Pancreas (tissue), 10 donors: ENCODE data around the gene TMEM63A. TPM values are rescaled to one million over a fixed set of nuclear protein-coding genes. Genes with fewer than 3 reads are reported as not detected.

Source experiments
- ATAC-seq, 4 donors: fragments of 200-7000 bp; cut with Tn5 transposase; one replicate each; pipeline versions ENCODE4 v1.8.0 to v1.9.1; 2020; ENCODE audit warnings: mild to moderate bottlenecking in 4 of 4, moderate library complexity in 4 of 4
- DNase-seq, 6 donors: peaks; one replicate each; pipeline ENCODE4 v3.0.0-alpha.2; 2020
- FAIRE-seq: peaks from 2 replicates; lab custom pipeline; 2012; peaks lifted over from hg19 to GRCh38; lab: Jason Lieb, UNC
- H3K27ac ChIP-seq, 4 donors: fragments of 200-600 bp; sonication (generic); 1 replicate in 3 of 4; 2 replicates in 1 of 4; pipeline versions ENCODE4 v1.5.0 to v1.8.0; 2020
- H3K27me3 ChIP-seq, 4 donors: fragments of 200-600 bp; one replicate each; pipeline ENCODE4 v1.8.0; 2021
- H3K36me3 ChIP-seq, 3 donors: fragments of 200-600 bp; sonication (generic) in 1 of 3; one replicate each; pipeline versions ENCODE4 v1.5.0 to v1.8.0; 2020 to 2021
- H3K4me1 ChIP-seq, 3 donors: fragments of 200-600 bp; one replicate each; pipeline ENCODE4 v1.8.0; 2021
- H3K4me3 ChIP-seq, 4 donors: fragments of 200-600 bp; sonication (generic) in 2 of 4; one replicate each; pipeline versions ENCODE4 v1.5.0 to v1.8.0; 2020 to 2021
- H3K9me3 ChIP-seq, 4 donors: fragments of 200-600 bp; one replicate each; pipeline ENCODE4 v1.8.0; 2021
- WGBS, 2 donors: extraction: QIAGEN DNeasy Blood & Tissue Kit; methylation state at CpG; one replicate each; pipeline ENCODE4 v1.1.7; 2013; 5-methylcytosine and 5-hydroxymethylcytosine counted together
- intact Hi-C, 3 donors: fragments of 100-400 bp; cut with DNase I; formaldehyde crosslinking; loops; one replicate each; pipeline versions ENCODE4 v1.11.1 to v1.14.2; 2022
- polyA plus RNA-seq, 2 donors: library from polyadenylated mRNA; stranded (reverse); fragments of 200-250 nt; gene quantifications; one replicate each; pipeline ENCODE4 v1.2.3, GENCODE V29; 2013
- total RNA-seq, 6 donors: library from RNA; stranded (reverse); fragmentation: NEBNext Ultra II Directional in 4 of 6; extraction: Animal tissue kit (Norgen Biotek cat#: 25700) in 4 of 6; gene quantifications; one replicate each; pipeline versions ENCODE4 v1.2.1 to v1.2.4, GENCODE V29; 2021 to 2023
- TF ChIP-seq, protein P1 (sequence below), 4 donors: fragments of 200-600 bp; sonication (generic) in 3 of 4; IDR thresholded peaks; one replicate each; pipeline versions ENCODE4 v1.5.0 to v1.8.0; 2021; ENCODE audit warnings: antibody characterized with exemption in 4 of 4
- donor health status: healthy with polysubstance abuse.
- donor health status: DM: no; HTN: no; CAD: no; lungs with moderate emphysema.
- donor health status: DM: no; HTN: no; CAD: no.
- donor health status: control.
- donor health status: control.
- donor health status: Bipolar disorder and iron deficiency.
- donor health status: DM: yes; HTN: yes; CAD: no.
- donor health status: DM: no; HTN: no; CAD: no.
- donor health status: DM: no; HTN: no; CAD: no.
- donor health status: DM: yes; HTN: yes; CAD: no.

The TMEM63A gene
- total and polyA plus RNA-seq, 8 donors: 56.3 to 185 (median 84.0) TPM

- 90 to 95% methylated on average over 13 of the region's 13 CpGs for WGBS, 2 donors
- DNase-seq (peak in 1 of 6 donors; percentile 53), FAIRE-seq (no peak), ATAC-seq (no peak)
- Histone ChIP-seq H3K27ac (no peak overlapping the region), H3K9me3 (no peaks in the 10 kb centered on the region), H3K4me3 (no peak overlapping the region), H3K4me1 (peaks cover 0 to 13% (median 6%) of the 10 kb centered on the region in 3 donors), H3K36me3 (peaks cover 7 to 76% (median 40%) of the 10 kb centered on the region in 3 donors), H3K27me3 (no peaks in the 10 kb centered on the region)
- TF ChIP-seq, protein P1, sequence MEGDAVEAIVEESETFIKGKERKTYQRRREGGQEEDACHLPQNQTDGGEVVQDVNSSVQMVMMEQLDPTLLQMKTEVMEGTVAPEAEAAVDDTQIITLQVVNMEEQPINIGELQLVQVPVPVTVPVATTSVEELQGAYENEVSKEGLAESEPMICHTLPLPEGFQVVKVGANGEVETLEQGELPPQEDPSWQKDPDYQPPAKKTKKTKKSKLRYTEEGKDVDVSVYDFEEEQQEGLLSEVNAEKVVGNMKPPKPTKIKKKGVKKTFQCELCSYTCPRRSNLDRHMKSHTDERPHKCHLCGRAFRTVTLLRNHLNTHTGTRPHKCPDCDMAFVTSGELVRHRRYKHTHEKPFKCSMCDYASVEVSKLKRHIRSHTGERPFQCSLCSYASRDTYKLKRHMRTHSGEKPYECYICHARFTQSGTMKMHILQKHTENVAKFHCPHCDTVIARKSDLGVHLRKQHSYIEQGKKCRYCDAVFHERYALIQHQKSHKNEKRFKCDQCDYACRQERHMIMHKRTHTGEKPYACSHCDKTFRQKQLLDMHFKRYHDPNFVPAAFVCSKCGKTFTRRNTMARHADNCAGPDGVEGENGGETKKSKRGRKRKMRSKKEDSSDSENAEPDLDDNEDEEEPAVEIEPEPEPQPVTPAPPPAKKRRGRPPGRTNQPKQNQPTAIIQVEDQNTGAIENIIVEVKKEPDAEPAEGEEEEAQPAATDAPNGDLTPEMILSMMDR (IDR thresholded peaks at IDR 0.05): no peak
- intact Hi-C loops: no loop called here
Measured at GRCh38 chr1:225861834-225862580, 20.2 kb downstream of the TMEM63A start.

DNA sequence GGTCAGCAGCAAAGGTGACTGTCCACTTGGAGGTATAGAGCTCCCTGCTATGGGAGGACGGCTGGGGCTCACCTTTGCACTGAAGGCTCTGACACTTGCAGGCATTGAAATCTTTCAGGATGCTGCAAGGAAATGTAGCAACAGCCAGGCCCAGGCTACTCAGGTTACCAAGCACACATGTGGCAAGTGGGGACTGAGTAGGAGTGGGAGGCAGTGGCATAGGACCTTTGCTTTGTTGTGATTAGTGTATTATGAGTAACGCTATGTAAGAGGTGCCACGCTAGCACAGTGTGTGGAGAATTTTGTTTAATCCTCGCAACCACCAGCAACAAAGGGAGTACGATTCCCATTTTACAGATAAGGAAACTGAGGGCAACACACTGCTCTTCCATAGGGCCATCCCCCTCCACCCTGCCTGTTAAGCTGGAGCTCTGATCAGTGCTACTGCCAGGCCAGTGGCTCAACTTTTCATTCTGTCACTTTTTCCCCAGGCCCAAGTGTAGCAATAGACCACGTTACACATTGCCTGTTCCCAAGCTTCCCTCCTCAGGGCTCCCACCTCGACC, 21.2 kb downstream of the TMEM63A start:
- H3K36me3 ChIP-seq: peaks cover 7 to 66% (median 29%) of the 10 kb centered on the region in 3 donors
- no peak for FAIRE-seq
- H3K9me3 ChIP-seq: no peaks in the 10 kb centered on the region
- no peak for ATAC-seq
- 91 to 94% methylated on average over 7 of the region's 7 CpGs for WGBS, 2 donors
- H3K27me3 ChIP-seq: no peaks in the 10 kb centered on the region
- intact Hi-C loops: no loop called here
- DNase-seq: no peak
- TF ChIP-seq, protein P1 (IDR thresholded peaks at IDR 0.05): no peak
- H3K4me1 ChIP-seq: peaks cover 0 to 13% (median 6%) of the 10 kb centered on the region in 3 donors
- H3K4me3 ChIP-seq: no peak overlapping the region
- no peak overlapping the region for H3K27ac ChIP-seq

GRCh38 chr1:225860107-225860506, 22.1 kb downstream of the TMEM63A start:
- Histone ChIP-seq H3K36me3 (peaks cover 7 to 66% (median 28%) of the 10 kb centered on the region in 3 donors), H3K4me1 (peaks cover 0 to 12% (median 6%) of the 10 kb centered on the region in 3 donors), H3K4me3 (no peak overlapping the region), H3K9me3 (no peaks in the 10 kb centered on the region), H3K27me3 (no peaks in the 10 kb centered on the region), H3K27ac (no peak overlapping the region)
- intact Hi-C loops: no loop called here
- TF ChIP-seq, protein P1 (IDR thresholded peaks at IDR 0.05): no peak
- WGBS, 2 donors: 85 to 92% methylated on average over 5 of the region's 5 CpGs
- no peak for ATAC-seq
- no peak for DNase-seq
- FAIRE-seq: no peak

- H3K4me3 ChIP-seq: no peak overlapping the region
- intact Hi-C loops: no loop called here
- no peak overlapping the region for H3K27ac ChIP-seq
- ATAC-seq: no peak
- TF ChIP-seq, protein P1 (IDR thresholded peaks at IDR 0.05): no peak
- no peaks in the 10 kb centered on the region for H3K27me3 ChIP-seq
- peaks cover 7 to 72% (median 34%) of the 10 kb centered on the region in 3 donors for H3K36me3 ChIP-seq
- DNase-seq: no peak
- FAIRE-seq: no peak
- H3K4me1 ChIP-seq: peaks cover 0 to 4% (median under 1%) of the 10 kb centered on the region in 3 donors
- 85 to 93% methylated on average over 5 of the region's 5 CpGs for WGBS, 2 donors
- H3K9me3 ChIP-seq: no peaks in the 10 kb centered on the region
Measured at GRCh38 chr1:225859151-225859550, 23.0 kb downstream of the TMEM63A start.

- Histone ChIP-seq H3K9me3 (no peaks in the 10 kb centered on the region), H3K27me3 (no peaks in the 10 kb centered on the region), H3K4me3 (no peak overlapping the region), H3K4me1 (peaks cover 0 to 2% (median 0%) of the 10 kb centered on the region in 3 donors), H3K36me3 (peaks cover 7 to 76% (median 39%) of the 10 kb centered on the region in 3 donors), H3K27ac (no peak overlapping the region)
- DNase-seq (no peak), ATAC-seq (no peak), FAIRE-seq (no peak)
- TF ChIP-seq, protein P1 (IDR thresholded peaks at IDR 0.05): no peak
- 51 to 53% methylated on average over 7 of the region's 7 CpGs for WGBS, 2 donors
- intact Hi-C loops: no loop called here
Measured at GRCh38 chr1:225857256-225857655, 24.9 kb downstream of the TMEM63A start.
